Right forelimb (tissue), 1 donor: ENCODE results near the gene SH3BP5.

Source experiments
- DNase-seq: peaks from one replicate; pipeline ENCODE4 v3.0.0-alpha.2; 2018

SH3BP5 gene

GRCh38 chr3:15347063-15347736 is 14.8 kb upstream of the SH3BP5 start:
- DNase-seq = no peak

DNA sequence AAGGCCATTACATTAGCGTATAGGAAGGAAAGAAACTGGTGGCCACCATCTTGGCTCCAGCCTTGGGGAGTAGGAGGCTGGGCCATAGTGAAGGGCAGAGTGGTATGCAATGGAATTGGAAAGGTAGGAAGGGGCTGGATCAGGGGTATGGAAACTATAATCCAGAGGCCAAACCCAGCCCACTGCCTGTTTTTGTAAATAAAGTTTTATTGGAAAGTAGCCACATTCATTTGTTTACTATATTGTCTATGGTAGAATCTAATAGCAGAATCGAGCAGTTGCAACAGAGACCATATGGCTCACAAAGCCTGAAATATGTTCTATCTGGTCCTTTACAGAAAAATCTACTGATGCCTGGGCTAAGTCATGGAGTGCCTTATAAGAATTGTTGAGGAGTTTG is 14.1 kb upstream of the SH3BP5 start:
- DNase-seq = no peak

- no peak for DNase-seq
Observed at GRCh38 chr3:15345608-15346137, 13.3 kb upstream of the SH3BP5 start.

- no peak for DNase-seq
Observed at GRCh38 chr3:15345066-15345607, 12.8 kb upstream of the SH3BP5 start.

DNA sequence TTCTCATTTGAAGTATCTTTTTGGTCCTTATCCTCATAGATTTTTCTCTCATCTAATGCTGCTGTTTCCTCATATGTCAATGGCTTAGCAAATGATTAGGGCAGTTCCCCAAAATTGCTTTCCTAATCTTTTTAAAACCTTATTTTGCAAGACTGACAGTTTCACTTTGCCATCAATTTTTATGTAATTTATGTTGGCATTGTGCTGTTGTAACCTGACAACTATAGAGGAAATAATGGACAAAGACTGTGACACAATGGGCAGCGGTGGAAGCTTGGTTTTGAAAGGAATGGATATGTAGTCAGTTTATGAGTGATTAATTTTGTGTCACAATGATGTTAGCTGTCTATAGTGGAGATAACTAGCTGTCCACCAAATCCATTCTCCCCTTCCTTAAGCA is 10.6 kb upstream of the SH3BP5 start:
- DNase-seq = no peak

DNA sequence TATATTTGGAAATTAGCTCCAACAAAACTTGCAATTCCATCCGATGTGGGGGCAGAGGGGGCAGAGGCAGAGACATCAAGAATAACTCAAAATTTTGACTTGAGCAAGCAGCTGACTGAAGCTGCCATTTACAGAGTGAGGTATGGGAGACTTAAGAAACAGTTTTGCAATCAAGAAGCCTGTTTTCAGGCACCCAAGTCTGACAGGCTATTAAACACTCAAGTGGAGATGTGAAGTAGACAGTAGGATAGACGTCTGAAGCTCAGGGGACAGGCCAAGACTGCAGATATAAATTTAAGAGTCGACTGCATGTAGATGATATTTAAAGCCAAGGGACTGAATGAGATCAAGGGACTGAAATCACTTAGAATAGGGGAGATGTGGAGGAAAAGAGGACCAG is 9.9 kb upstream of the SH3BP5 start:
- DNase-seq = no peak

GRCh38 chr3:15341030-15341726 is 8.8 kb upstream of the SH3BP5 start:
- DNase-seq = no peak

DNA sequence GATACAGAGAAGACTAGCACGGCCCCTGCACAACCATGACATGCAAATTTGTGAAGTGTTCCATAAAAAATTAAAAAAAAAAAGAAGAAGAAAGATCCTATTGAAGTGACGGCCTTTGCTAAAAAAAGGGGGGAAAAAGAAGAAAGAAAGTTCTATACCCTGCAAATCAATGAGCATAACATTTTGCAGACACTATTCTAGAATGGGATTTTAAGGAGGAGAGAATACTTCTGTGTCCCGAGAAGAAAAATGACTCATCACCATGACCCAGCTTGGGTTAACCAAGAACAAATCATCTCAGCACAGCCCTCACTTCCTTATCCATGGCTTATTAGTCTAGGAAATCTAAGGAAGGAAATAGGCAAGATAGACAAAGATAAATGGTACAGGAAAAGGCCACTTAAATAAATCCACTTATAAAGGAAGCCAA is 7.4 kb upstream of the SH3BP5 start:
- DNase-seq = no peak

DNA sequence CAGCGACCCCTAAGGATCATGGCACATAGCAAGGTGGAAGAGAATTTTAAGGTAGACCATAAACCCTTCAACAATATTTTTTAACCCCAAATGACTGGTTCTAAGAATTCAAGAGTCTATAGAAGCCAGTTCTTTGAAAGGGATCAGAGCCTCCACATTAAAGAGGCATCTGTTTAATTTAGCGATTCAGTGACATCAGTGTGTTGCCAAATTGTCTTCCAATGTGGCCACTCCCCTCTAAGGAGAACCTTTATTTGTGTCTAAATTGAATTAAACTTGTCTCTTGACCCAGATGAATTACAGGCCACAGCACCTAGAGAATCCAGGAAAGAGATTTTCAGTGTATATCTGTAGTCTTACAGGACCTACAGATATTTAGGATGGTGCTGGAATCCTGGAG is 6.6 kb upstream of the SH3BP5 start:
- no peak for DNase-seq

DNA sequence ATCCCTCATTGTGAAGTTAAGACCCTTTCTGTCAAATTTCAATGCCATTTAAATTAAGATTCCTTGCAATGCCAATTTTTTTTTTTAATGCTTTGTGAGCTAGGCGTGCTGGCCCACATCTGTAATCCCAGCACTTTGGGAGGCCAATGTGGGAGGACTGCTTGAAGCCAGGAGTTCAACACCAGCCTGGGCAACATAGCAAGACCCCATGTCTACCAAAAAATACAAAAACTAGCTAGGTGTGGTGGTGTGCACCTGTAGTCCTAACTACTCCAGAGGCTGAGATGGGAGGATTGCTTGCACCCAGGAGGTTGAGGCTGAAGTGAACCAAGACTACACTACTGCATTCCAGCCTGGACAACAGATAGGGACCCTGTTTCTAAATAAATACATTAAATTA is 5.6 kb upstream of the SH3BP5 start:
- no peak for DNase-seq

GRCh38 chr3:15336057-15336456 is 3.7 kb upstream of the SH3BP5 start:
- DNase-seq = no peak

DNA sequence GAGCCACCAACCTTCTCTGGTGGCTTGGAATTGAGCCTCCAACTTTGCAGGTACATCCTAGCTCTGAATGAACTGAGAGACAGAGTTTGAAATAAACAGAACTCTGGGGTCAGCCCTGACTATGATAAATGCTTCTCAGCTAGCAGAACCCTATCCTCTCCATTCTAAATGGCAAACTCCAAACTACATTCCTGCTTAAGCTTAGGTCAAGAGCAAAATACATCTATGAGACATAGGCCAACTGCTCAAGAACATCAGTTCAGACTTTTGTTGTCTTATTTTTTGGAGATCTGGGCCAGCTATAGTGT is 1.5 kb upstream of the SH3BP5 start:
- DNase-seq = no peak

DNA sequence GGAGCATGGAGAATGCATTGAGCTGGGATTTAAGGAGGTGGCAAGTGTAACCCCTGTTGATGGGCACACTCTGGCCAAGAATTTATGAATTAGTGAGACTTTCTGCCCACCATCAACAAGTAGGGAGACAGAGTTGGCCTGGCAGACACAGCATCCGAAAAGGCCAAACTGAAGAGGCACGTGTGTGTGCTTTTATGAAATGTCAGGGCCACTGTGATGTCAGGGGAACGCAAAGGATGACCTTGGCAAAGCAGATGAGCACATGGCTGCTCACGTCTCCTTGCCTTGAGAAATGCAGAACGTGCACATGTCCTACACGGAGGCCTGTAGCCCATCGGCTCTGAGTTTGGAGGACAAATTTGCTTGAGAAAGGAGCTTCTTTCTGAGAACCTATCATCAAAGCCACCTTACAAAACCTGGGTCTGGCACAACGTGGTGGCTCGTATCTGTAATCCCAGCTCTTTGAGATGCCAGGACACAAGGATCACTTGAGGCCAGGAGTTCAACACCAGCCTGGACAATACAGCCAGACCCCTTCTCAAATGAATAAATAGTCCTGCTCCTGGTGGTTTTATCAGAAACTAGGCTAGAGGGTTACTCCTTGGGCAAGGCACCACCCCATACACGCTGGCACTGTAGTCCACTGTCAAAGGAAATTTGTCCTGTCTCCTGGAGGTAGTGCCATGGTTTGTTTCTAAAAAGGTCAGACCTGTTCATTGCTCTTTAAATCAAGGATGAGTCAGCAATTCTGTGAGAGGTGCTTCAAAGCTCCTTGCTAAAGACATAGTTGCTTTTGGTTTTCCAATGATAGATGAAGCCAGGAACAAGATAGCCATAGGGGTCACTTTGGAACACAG is 941 bp upstream of the SH3BP5 start:
- DNase-seq = no peak

DNA sequence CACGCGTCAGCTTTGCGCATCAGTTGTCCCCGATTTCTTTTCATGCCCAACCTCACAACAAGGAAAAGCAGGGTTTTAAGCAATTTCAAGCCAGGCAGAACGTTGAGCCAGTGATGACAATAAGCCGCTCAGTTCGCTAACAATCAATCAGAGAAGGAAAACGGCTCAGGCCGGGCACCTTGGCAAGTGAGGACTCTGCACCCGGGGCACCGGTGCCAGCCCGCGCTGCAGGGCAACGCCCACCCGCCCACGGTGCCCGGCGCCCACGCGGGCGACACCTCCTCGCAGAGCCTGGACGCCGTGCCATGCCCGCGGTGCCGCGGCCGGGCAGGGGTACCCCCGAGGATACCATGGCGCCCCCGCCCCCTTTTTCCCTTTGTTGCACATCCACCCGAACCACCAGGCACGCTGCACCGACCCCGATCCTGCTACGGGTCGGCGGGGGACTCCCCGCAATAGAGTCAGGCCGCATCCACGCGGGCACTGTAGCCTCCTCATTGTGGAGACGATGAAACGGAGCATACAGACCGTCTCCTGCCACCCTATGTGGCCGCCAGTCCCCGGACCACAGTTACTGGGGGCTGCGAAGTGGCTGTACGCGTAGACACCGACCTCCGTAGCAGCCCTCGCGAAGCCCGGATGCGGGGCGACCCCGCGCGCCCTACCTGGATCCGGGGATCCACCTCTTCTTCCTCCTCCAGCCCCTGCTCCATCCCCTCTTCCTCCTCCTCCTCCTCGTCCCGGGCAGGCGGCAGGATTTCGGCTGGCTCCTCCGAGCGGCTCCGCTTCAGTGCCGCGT is 581 bp downstream of the SH3BP5 start:
- DNase-seq = peak; percentile 63

DNA sequence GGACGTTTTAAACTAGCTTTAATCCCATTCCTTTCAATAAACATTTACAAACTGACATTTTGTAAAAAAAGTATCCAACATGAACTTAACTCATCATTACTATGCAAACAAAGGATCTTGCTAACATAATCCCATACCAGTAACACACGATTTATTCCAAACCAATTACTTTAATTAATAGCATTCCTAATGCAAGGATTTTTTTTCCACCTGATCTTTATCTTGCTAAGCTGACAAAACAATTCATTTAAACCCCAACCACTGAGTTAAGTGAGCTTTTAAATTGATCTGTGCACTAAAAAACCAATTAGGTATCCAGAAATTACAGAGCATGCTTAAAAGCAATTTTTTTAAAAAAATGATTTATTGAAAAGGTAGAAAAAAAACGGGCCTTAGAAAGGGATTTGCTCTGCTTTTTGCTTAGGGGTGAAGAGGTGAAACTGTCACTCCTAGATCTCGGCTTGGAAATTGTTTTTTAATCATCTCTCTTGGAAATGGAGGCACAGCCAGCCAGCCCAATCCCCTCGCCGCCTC is 1.2 kb downstream of the SH3BP5 start:
- no peak for DNase-seq

DNA sequence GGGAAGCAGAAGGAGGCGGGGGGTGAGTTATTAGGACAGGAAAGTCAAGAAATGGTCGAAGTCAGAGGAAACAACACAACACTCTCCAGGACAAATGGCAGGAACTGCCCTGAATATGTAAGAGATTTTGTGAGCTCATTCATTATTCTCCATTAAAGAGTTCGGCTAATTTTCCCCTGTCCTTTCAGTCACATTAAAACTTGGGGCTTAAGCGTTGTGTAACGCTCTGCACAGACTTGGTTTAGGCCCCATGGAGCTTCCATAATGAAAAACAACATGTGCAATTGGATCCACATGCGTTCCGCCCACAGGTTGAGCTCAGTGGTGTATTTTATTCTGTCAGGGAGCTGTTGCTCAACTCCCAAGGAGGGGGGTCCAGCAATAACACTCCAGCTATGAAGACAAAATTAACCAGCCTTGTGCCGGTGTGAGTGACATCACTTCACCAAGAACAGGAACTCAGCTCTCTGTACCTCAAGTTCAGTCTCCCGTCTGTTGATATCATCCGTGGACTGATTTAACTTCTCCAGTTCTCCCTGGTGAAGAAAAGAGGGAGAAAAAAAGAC is 2.3 kb downstream of the SH3BP5 start:
- DNase-seq = peak; percentile 70

GRCh38 chr3:15329046-15330005 is 3.1 kb downstream of the SH3BP5 start:
- no peak for DNase-seq

DNA sequence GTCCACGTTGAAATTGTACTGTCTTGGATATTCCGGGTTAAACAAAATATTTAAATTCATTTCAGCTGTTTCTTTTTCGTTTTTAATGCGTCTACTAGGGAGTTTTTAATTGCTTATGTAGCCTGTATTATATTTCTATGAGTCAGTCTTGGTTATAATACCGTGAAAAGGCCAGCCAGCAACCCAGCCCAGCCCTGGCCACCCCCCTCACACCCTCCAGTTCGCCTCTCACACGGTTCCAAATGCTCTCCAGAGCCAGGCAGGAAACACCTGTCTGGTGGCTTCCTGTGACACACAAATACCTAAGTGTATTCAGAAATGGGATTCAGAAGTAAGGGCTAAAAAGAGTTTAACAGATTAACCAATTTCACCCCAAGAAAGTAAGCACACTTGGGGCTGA is 4.4 kb downstream of the SH3BP5 start:
- DNase-seq = peak; percentile 56

- no peak for DNase-seq
Observed at GRCh38 chr3:15326673-15327072, 5.7 kb downstream of the SH3BP5 start.

- no peak for DNase-seq
Observed at GRCh38 chr3:15326037-15326436, 6.3 kb downstream of the SH3BP5 start.

GRCh38 chr3:15325228-15325627 is 7.2 kb downstream of the SH3BP5 start:
- no peak for DNase-seq
